ENCODE measurements around the gene DHRS12.

The DHRS12 gene

GRCh38 chr13:51811046-51811445 lies 7.1 kb upstream of the DHRS12 start:
- no peak for DNase-seq (ENCODE audit: low read depth in 1 of 2, low spot score in 1 of 2)

DNA sequence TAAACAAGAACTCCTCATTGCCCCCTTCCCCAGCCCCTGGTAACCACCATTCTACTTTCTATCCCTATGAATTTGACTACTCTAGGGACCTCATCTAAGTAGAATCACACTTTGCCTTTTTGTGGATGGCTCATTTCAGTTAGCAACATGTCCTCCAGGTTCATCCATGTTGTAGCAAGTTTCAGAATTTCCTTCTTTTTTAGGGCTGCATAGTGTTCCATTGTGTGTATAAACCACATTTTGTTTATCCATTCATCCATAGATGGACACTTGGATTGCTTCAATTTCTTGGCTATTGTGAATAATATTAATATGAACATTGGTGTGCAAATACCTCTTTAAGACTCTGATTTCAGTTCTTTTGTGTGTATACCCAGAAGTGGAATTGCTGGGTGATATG lies 4.8 kb upstream of the DHRS12 start:
- no peak for DNase-seq (ENCODE audit: low read depth in 1 of 2, low spot score in 1 of 2)

DNA sequence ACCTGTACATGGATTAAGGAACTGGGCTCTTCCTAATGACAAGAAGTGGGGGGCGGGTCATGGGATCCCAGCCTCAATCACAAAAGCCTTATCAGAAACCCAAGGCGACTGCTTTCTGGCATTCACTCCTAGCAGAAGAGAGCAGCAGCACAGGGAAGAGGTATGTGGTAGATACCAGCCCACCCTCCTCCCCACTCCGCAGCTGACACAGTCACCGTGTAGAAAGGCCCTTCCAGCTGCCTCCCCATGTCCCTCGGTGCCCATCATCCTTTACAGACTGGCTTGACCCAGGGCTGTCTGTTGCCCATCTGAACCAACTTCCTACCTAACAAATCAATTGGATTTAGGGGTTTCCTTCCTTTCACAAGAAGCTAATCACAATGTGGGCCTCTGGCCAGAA lies 3.1 kb upstream of the DHRS12 start:
- no peak for DNase-seq (ENCODE audit: low read depth in 1 of 2, low spot score in 1 of 2)

DNA sequence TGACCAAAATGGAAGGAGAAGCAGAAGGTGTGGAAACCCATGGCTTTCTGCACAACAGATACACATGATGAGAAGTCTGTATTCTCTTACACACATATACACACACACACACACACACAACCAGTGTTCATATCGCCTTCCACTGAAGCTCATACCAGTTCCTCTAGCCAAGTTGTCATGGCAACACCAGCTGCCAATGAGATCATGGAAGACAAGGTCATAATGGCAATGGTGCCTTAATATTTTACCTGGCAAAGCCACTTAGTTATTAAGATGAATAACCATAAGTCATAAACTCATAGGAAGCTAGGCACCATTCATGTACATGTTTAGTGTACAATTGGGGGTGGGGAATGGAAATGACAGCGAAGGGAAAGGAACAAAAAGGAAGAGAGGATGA lies 2.6 kb upstream of the DHRS12 start:
- no peak for DNase-seq (ENCODE audit: low read depth in 1 of 2, low spot score in 1 of 2)

DNA sequence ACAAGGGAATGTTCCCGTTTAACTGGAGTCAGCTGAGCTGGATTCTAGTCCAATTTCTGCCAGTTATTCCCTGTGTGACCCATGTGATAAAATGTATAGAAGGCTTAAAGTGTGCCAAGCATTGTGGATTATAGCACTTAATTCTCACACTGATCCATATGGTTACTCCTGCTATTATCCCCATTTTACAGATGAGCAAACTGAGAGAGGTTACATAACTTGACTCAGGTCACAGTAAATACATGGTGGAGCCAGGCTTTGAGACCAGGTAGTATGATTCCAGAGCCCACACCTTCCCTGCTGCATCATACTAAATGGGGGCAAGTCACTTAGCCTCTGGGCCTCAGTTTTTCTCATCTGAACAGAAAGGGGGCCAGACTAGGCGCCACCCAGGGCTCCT lies 2.0 kb upstream of the DHRS12 start:
- no peak for DNase-seq (ENCODE audit: low read depth in 1 of 2, low spot score in 1 of 2)

- no peak for DNase-seq (ENCODE audit: low read depth in 1 of 2, low spot score in 1 of 2)
These were observed 1.4 kb upstream of the DHRS12 start for GRCh38 chr13:51805313-51805712.

GRCh38 chr13:51804295-51805172 lies 571 bp upstream of the DHRS12 start:
- no peak for DNase-seq (ENCODE audit: low read depth in 1 of 2, low spot score in 1 of 2)

- no peak for DNase-seq (ENCODE audit: low read depth in 1 of 2, low spot score in 1 of 2)
These were observed 1.1 kb downstream of the DHRS12 start for GRCh38 chr13:51802631-51803418.

- no peak for DNase-seq (ENCODE audit: low read depth in 1 of 2, low spot score in 1 of 2)
These were observed 2.3 kb downstream of the DHRS12 start for GRCh38 chr13:51801631-51802099.

GRCh38 chr13:51800486-51800885 lies 3.5 kb downstream of the DHRS12 start:
- DNase-seq (ENCODE audit: low read depth in 1 of 2, low spot score in 1 of 2), result no peak

GRCh38 chr13:51799261-51799660 lies 4.7 kb downstream of the DHRS12 start:
- DNase-seq (ENCODE audit: low read depth in 1 of 2, low spot score in 1 of 2), result no peak

DNA sequence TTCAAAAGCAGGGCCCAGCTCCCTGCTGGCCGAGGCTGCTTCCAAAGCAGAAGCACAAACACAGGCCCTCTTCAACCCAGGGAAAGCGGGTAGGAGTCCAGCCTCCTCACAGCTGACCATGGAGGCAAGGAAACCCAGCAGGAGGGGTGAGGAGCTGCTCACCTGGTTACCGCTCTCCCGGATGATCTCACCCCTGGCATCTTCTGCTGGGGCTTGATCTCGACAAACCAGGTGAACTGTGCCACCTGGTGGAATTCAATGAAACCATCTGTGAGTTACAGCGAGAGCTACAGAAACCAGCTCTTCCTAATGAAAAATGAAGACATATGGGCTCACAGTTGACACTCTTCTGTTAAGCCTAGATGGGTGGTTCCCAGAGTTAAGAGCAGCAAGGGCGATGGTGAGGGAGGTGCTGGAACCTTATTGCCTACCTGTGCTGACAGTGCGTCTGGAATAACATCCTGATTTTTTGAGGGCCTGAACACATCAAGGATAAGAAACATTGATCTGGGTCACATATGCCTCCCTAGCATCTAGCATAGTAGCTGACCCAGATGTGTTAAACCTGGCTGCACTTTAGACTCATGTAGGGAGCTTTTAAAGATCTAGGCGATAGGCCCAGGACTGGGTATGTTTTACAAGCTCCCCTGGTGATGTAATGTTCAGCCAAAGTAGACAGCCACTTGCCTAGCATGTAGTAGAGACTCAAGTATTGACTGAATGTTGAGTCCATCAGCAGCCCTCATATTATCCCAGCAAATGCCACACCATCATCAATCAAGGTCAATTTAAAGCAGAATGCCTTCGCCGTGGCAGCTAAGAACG lies 6.1 kb downstream of the DHRS12 start:
- DNase-seq (ENCODE audit: low read depth in 1 of 2, low spot score in 1 of 2), result peak in 1 of 2 donors; percentile 34

DNA sequence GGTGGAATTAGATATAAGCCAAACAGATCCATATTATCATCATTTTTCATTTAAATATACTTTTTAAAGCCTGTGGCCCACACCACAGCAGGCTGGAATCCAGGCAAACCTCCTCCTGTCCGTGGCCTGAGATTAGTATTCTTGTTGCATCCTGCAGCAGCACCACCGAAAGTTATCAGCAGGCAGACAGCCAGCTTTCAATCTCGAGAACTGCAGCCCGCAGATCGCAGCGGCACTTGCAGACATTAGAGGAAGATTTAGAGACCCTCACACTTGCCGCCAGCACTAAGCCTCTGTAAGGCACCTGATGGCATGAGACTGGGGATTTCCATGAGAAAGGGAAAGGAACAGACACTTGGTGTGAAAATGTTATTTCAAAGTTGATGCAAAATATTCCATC lies 7.4 kb downstream of the DHRS12 start:
- DNase-seq (ENCODE audit: low read depth in 1 of 2, low spot score in 1 of 2), result no peak

DNA sequence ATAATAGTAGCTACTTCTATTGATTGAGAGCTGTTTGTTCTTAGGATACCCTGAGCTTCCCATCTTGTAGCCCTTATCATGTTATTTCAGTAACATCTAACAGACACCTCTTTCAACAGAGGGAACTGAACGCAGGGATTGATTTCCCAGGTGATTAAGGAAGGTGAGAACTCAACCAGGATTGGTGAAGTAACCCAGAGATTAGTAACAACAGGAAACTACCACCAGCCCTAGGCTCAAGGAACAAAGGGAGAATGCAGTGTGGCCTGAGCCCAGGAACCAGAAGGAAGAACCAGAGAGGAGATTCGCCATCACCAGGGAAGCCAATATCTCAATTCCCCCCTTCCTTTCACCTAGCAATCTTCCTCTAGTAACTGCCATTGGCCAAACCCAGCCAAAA lies 8.5 kb downstream of the DHRS12 start:
- no peak for DNase-seq (ENCODE audit: low read depth in 1 of 2, low spot score in 1 of 2)

DNA sequence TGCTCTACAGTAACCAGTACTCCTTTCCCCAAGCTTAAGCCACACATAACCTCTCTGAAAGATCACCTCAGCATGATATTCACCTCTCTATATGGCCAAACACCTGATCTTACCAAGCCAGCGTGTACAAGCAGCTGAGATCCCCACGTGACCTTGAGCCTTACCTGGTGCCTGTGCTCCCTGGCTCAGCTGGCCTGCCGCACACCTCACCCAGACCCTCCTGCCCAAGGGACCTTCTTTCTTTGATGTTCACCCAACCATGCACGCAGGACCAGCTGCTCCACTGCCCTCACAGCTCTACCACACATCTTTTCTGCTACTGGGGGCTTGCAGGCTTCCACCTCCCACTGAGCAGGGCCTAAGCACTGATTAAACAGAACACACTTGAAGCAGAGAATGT lies 9.0 kb downstream of the DHRS12 start:
- no peak for DNase-seq (ENCODE audit: low read depth in 1 of 2, low spot score in 1 of 2)

DNA sequence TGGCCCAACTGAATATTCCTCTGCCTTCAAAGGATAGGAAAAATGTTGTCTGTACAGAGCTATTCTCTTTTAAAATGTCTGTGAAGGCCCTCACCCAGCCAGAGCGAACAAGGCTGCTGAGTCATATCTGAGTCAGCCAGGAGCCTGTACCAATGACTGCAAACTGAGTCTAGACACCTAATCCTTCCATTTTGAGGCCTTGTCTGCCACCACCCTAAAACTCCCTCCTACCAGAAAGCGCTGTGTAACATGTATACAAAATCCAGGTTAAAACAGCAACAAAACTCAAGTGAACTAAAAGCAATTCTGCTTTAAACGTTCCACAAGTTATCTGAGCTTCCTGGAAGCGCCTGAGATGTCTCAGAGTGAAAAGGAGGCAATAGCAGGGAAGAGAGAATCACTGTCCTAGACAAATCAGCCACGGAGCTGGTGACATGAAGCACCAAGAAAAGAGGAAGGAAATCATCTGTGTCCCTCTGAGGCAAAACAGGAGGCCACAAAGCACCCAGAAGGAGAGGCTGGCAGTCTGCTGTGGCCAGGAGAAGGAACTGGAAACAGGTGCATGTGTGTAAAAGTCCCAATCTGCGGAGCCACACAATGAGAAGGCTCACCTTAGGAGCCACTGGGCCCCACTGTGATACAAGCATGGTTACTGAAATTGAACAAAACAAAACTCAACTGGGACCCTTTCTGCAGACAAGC lies 10.2 kb downstream of the DHRS12 start:
- DNase-seq (ENCODE audit: low read depth in 1 of 2, low spot score in 1 of 2), result no peak

- no peak for DNase-seq (ENCODE audit: low read depth in 1 of 2, low spot score in 1 of 2)
These were observed 17.3 kb downstream of the DHRS12 start for GRCh38 chr13:51786425-51787265.

DNA sequence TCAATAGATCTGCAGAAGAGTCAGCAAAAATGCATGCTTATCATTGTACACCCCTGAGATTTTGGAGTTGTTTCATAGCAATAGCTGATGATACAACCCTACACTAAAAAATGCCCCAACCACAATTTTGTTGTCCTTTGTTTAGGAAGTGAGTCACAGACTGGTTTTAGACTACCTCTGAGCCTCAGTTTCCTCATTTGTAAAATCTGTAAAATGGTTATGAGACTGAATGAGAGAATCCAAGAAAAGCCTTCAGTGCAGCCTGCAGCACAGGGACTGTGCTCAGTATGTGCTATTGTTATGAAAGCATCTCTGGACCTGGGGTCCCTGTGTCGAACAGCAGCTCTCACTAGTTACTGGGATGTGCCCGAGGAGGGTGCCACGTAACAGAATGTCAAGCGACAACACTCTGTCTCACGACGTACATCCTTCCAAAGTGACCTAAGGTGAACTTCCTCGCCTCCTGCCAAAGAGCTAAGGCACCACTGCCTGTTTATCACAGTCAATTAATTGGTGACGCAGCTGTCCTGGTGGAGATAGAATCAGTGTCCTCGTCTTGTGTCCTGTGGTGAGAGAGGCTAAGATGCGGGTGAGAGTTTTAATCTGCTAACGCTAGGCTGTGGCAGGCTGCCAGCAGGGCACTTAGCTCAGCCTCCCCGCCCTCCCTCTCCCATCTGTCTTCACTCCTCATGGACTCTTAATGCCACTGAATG lies 18.1 kb downstream of the DHRS12 start:
- no peak for DNase-seq (ENCODE audit: low read depth in 1 of 2, low spot score in 1 of 2)

DNA sequence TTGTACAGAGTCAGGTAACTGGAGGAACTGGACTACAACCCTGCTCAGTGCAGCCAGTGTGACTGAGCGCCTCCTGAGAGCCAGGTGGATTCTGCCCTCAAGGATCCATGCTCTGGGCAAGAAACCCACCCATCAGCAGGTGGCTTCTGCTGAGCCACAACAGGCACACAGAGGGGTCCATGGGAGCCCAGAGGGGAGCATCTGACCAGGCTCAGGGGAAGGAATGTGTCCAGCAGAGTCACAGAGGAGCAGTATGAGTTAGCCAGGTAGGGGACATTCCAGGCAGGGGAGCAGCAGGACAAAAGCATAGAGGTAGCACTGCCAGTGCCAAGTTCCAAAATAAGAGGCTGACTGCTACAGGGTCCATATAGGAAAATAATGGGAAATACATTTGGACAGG lies 19.9 kb downstream of the DHRS12 start:
- no peak for DNase-seq (ENCODE audit: low read depth in 1 of 2, low spot score in 1 of 2)
